ACC112 (cell line): Measurements from ENCODE around the gene TIE1.

ENCODE experiments used
- H2AFZ ChIP-seq: fragments of 200-600 bp; sonication (generic); one replicate; pipeline ENCODE4 v1.6.0; 2017; ENCODE audit warnings: antibody characterized with exemption, low read length; ENCODE audit not compliant: unreplicated experiment
- H3K27ac ChIP-seq: fragments of 200-600 bp; sonication (generic); 2 replicates; pipeline ENCODE4 v1.5.1; 2014; ENCODE audit warnings: low read depth, mild to moderate bottlenecking, antibody characterized with exemption, low read length, moderate library complexity
- H3K27me3 ChIP-seq: fragments of 200-600 bp; sonication (generic); 2 replicates; pipeline ENCODE4 v1.6.1; 2014; ENCODE audit warnings: mild to moderate bottlenecking, antibody characterized with exemption, low read length, moderate library complexity, mixed read lengths; ENCODE audit not compliant: insufficient read depth
- H3K36me3 ChIP-seq: fragments of 200-600 bp; sonication (generic); 2 replicates; pipeline ENCODE4 v1.6.1; 2016; ENCODE audit warnings: mild to moderate bottlenecking, antibody characterized with exemption, low read length, moderate library complexity, mixed read lengths; ENCODE audit not compliant: insufficient read depth
- H3K4me1 ChIP-seq: fragments of 200-600 bp; sonication (generic); one replicate; pipeline ENCODE4 v1.6.1; 2016; ENCODE audit warnings: low read length, mixed read lengths; ENCODE audit not compliant: insufficient read depth, unreplicated experiment, control insufficient read depth
- H3K4me3 ChIP-seq: fragments of 200-600 bp; sonication (generic); 2 replicates; pipeline ENCODE4 v1.5.1; 2014; ENCODE audit warnings: mild to moderate bottlenecking, low read depth, low read length
- H3K79me2 ChIP-seq: fragments of 200-600 bp; sonication (generic); one replicate; pipeline ENCODE4 v1.6.0; 2016; ENCODE audit warnings: low read length; ENCODE audit not compliant: control insufficient read depth, unreplicated experiment, insufficient read depth

TIE1 gene

DNA sequence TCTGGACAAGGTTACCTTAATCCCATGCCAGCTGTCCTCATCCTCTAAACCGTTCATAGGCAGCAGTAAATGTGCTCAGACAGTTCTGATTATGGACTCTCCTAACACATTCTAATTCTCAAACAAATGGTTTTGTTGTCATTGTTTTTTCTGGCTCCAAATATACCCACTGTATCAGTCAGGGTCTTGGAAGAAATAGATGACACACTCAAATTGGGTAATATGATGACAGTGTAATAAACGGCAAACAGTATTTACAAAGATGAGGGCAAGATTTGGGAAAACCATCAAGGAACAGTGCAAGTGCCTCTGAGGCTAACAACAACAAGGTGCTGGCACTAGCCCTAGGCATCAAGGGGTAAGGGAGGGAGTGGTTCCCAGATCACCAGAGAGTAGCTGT is 53.7 kb downstream of the TIE1 start:
- Histone ChIP-seq H3K4me3 (no peak overlapping the region; the same call in 1 of the 2 replicates), H3K27me3 (no peaks in the 10 kb centered on the region), H3K79me2 (peaks cover 11% of the 10 kb centered on the region), H3K36me3 (no peaks in the 10 kb centered on the region), H3K27ac (peak overlapping the region; percentile 20; the same call in 1 of the 2 replicates), H3K4me1 (peaks cover 22% of the 10 kb centered on the region), H2AFZ (no peak overlapping the region)

- Histone ChIP-seq H3K4me1 (peaks cover 19% of the 10 kb centered on the region), H2AFZ (peak overlapping the region; percentile 35), H3K4me3 (no peak overlapping the region; the same call in 1 of the 2 replicates), H3K79me2 (peaks cover 15% of the 10 kb centered on the region), H3K27ac (peak overlapping the region; percentile 20; the same call in 1 of the 2 replicates), H3K36me3 (peaks cover 1% of the 10 kb centered on the region; the same call in 1 of the 2 replicates), H3K27me3 (no peaks in the 10 kb centered on the region)
Measured at GRCh38 chr1:43354936-43355335, 54.2 kb downstream of the TIE1 start.

DNA sequence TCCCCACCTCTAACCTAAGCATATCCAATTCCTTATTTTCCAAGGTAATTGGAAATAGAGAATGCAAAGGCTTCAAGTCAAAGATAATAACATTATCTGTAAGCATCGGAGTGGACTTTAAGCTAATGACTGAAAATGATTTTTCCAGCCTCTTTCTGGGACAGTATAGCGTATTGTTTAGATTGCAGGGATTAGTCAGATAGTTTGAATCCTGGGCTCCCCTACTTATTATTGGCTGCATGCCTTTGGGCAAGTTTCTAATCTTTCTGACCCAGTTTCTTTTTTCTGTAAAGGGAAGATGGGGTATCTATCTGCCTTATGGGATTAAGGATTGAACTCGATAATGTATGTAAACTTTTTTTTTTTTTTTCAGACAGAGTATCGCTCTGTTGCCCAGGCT is 56.5 kb downstream of the TIE1 start:
- H3K27ac ChIP-seq, result no peak overlapping the region
- H3K4me1 ChIP-seq, result peaks cover 42% of the 10 kb centered on the region
- H2AFZ ChIP-seq, result no peak overlapping the region
- no peaks in the 10 kb centered on the region for H3K27me3 ChIP-seq
- H3K79me2 ChIP-seq, result peaks cover 38% of the 10 kb centered on the region
- no peak overlapping the region for H3K4me3 ChIP-seq
- H3K36me3 ChIP-seq, result peaks cover 15% of the 10 kb centered on the region

- Histone ChIP-seq H3K79me2 (peaks cover 40% of the 10 kb centered on the region), H3K27me3 (no peaks in the 10 kb centered on the region), H3K4me3 (peak overlapping the region; percentile 79), H3K27ac (peak overlapping the region; percentile 52), H3K36me3 (peaks cover 17% of the 10 kb centered on the region), H2AFZ (peak overlapping the region; percentile 56), H3K4me1 (peaks cover 48% of the 10 kb centered on the region)
Measured at GRCh38 chr1:43358121-43358745, 57.5 kb downstream of the TIE1 start.

DNA sequence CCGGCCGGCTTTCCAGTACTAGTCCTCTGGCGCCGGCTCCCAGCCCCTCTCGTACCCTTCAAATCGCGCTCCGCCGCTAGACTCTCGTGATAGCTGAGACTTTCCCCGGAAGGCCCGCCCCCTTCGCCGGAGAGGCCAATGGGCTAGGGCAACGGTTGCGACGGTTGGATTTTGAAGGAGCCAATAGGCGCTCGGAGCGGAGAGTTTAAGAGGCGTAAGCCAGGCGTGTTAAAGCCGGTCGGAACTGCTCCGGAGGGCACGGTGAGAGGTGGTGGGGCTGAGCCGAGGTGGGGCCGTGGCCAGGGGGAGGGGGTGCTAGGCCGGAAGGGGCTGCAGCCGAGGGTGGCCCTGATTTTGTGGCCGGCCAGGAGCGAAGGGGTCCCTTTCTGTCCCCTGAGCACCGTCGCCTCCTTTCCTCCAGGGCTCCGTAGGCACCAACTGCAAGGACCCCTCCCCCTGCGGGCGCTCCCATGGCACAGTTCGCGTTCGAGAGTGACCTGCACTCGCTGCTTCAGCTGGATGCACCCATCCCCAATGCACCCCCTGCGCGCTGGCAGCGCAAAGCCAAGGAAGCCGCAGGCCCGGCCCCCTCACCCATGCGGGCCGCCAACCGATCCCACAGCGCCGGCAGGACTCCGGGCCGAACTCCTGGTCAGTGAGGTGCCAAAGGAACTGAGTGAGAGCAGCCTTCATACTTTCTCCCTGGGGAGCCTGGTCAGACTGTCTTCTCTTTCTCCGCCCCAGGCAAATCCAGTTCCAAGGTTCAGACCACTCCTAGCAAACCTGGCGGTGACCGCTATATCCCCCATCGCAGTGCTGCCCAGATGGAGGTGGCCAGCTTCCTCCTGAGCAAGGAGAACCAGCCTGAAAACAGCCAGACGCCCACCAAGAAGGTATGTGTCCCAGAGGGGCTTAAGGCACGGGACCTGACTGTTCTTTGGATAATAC is 58.2 kb downstream of the TIE1 start, which contains the start of gene CDC20:
CDC20 (plus strand) TSS at position 236 of the 948 bp plus-strand sequence; CDS start at position 471, 235 bp downstream.
- H3K79me2 ChIP-seq, result peaks cover 40% of the 10 kb centered on the region
- H3K36me3 ChIP-seq, result peaks cover 22% of the 10 kb centered on the region
- no peaks in the 10 kb centered on the region for H3K27me3 ChIP-seq
- peak within 1 kb of the TSS; percentile 65 for H3K27ac ChIP-seq
- H3K4me1 ChIP-seq, result peaks cover 55% of the 10 kb centered on the region
- peak within 1 kb of the TSS; percentile 56 for H2AFZ ChIP-seq
- H3K4me3 ChIP-seq, result peak within 1 kb of the TSS; percentile 79

DNA sequence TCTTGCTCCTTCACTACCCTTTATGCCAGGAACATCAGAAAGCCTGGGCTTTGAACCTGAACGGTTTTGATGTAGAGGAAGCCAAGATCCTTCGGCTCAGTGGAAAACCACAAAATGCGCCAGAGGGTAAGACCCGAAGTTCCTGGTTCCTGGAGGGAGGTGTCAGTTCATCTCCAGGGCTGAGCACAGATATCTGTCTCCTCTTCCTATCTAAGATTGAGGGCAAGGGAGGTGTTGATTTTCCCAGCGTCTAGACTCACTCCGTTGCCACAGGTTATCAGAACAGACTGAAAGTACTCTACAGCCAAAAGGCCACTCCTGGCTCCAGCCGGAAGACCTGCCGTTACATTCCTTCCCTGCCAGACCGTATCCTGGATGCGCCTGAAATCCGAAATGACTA is 58.9 kb downstream of the TIE1 start:
- Histone ChIP-seq H3K27ac (peak overlapping the region; percentile 65; the same call in 1 of the 2 replicates), H3K27me3 (no peaks in the 10 kb centered on the region), H3K4me1 (peaks cover 48% of the 10 kb centered on the region), H3K79me2 (peaks cover 40% of the 10 kb centered on the region), H2AFZ (no peak overlapping the region), H3K36me3 (peaks cover 28% of the 10 kb centered on the region), H3K4me3 (peak overlapping the region; percentile 79)

DNA sequence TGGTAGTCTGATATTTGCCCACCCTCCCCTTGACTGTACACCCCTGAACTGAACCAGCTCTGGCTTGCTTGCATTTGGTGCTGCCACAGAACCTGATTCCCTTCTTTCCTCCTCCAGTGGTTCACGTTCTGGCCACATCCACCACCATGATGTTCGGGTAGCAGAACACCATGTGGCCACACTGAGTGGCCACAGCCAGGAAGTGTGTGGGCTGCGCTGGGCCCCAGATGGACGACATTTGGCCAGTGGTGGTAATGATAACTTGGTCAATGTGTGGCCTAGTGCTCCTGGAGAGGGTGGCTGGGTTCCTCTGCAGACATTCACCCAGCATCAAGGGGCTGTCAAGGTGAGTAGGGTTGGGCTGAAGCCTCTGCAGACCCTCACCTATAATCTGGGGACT is 59.8 kb downstream of the TIE1 start:
- H3K4me1 ChIP-seq, result peaks cover 45% of the 10 kb centered on the region
- H3K4me3 ChIP-seq, result peak overlapping the region; percentile 79
- no peak overlapping the region for H2AFZ ChIP-seq
- H3K27me3 ChIP-seq, result no peaks in the 10 kb centered on the region
- H3K79me2 ChIP-seq, result peaks cover 47% of the 10 kb centered on the region
- peaks cover 34% of the 10 kb centered on the region for H3K36me3 ChIP-seq
- H3K27ac ChIP-seq, result no peak overlapping the region

GRCh38 chr1:43363283-43363934 is 62.6 kb downstream of the TIE1 start:
- no peak overlapping the region for H2AFZ ChIP-seq
- peaks cover 52% of the 10 kb centered on the region for H3K4me1 ChIP-seq
- H3K27me3 ChIP-seq, result no peaks in the 10 kb centered on the region
- H3K79me2 ChIP-seq, result peaks cover 66% of the 10 kb centered on the region
- H3K4me3 ChIP-seq, result no peak overlapping the region
- peaks cover 34% of the 10 kb centered on the region for H3K36me3 ChIP-seq
- H3K27ac ChIP-seq, result peak overlapping the region; percentile 47

GRCh38 chr1:43363935-43364525 is 63.2 kb downstream of the TIE1 start:
- Histone ChIP-seq H3K27me3 (no peaks in the 10 kb centered on the region), H3K36me3 (peaks cover 34% of the 10 kb centered on the region), H3K79me2 (peaks cover 69% of the 10 kb centered on the region), H2AFZ (no peak overlapping the region), H3K27ac (no peak overlapping the region; the same call in 1 of the 2 replicates), H3K4me3 (no peak overlapping the region), H3K4me1 (peaks cover 56% of the 10 kb centered on the region)

DNA sequence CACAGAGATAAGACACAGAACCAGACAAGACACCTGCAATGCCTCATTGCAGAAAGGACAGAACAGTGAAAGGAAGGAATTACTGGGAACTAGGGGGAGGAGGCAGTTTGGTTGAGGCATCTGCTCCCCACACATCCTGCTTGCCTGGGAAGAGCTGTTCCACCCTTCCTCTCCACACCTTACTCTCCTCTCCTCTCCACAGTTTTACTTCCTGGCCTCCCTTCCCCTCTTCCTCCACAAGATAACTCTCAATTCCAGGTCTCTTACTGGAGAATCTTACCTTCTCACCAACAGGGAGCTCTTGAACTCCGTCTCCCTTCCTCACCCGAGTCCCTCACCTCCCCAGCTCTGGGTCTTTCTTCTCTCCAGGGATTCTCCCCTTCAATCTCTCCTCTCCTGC is 64.9 kb downstream of the TIE1 start:
- H3K27me3 ChIP-seq, result no peaks in the 10 kb centered on the region
- no peak overlapping the region for H3K27ac ChIP-seq
- H3K79me2 ChIP-seq, result peaks cover 60% of the 10 kb centered on the region
- no peak overlapping the region for H2AFZ ChIP-seq
- peaks cover 50% of the 10 kb centered on the region for H3K4me1 ChIP-seq
- peak overlapping the region; percentile 86; the same call in 1 of the 2 replicates for H3K4me3 ChIP-seq
- H3K36me3 ChIP-seq, result peaks cover 29% of the 10 kb centered on the region
